Measurements from ENCODE around the gene AHNAK2. TPM values are rescaled to one million over a fixed set of nuclear protein-coding genes. Genes with fewer than 3 reads are reported as not detected.
"Not testable (repeated sequence)": the region's sequence is repeated elsewhere in the genome, so short reads cannot be mapped to it uniquely, and the experiment has no call there.

AHNAK2 gene
- 13.7 TPM for total RNA-seq
- long read RNA-seq, partial matches to known transcripts = 0 of 13 reads
- long read RNA-seq, other reads (novel, unspliced or antisense) = 13 of 13 reads

GRCh38 chr14:104977681-104978653, at the start of gene AHNAK2:
Gene AHNAK2 (minus strand): TSS chr14:104978374. CDS start chr14:104978237, 137 bp downstream.
- DNase-seq (peak; percentile 89), ATAC-seq (peak; percentile 76)
- H3K4me3 ChIP-seq = peak within 1 kb of the TSS; percentile 42
- intact Hi-C loops (cut with DNase I) = no loop called here
- H3K9me3 ChIP-seq = no peaks in the 10 kb centered on the region
- peaks cover 4% of the 10 kb centered on the region for H3K27me3 ChIP-seq
- peaks cover 49% of the 10 kb centered on the region for H3K4me1 ChIP-seq
- TF ChIP-seq CTCF (IDR thresholded peaks at IDR 0.05) = no peak
- H3K27ac ChIP-seq = no peak within 1 kb of the TSS
- H3K36me3 ChIP-seq = no peaks in the 10 kb centered on the region

- DNase-seq; H3K27ac ChIP-seq; intact Hi-C loops (cut with DNase I); H3K9me3 ChIP-seq; ATAC-seq; H3K4me3 ChIP-seq; H3K36me3 ChIP-seq; H3K27me3 ChIP-seq; H3K4me1 ChIP-seq: not testable (repeated sequence)
Measured at GRCh38 chr14:105027718-105028117, 49.5 kb upstream of the AHNAK2 start.

GRCh38 chr14:105026802-105027563, 48.8 kb upstream of the AHNAK2 start:
- H3K4me3 ChIP-seq = no peak overlapping the region
- H3K9me3 ChIP-seq = no peaks in the 10 kb centered on the region
- no peak overlapping the region for H3K27ac ChIP-seq
- DNase-seq (no peak), ATAC-seq (no peak)
- no peaks in the 10 kb centered on the region for H3K27me3 ChIP-seq
- peaks cover 6% of the 10 kb centered on the region for H3K4me1 ChIP-seq
- no peak for TF ChIP-seq CTCF (IDR thresholded peaks at IDR 0.05)
- no peaks in the 10 kb centered on the region for H3K36me3 ChIP-seq
- intact Hi-C loops (cut with DNase I) = no loop called here

- H3K4me3 ChIP-seq = no peak overlapping the region
- no peak for ATAC-seq
Measured at GRCh38 chr14:105026033-105026785, 48.0 kb upstream of the AHNAK2 start.

GRCh38 chr14:105025429-105025828, 47.3 kb upstream of the AHNAK2 start:
- DNase-seq = no peak
- Histone ChIP-seq H3K27ac (no peak overlapping the region), H3K27me3 (no peaks in the 10 kb centered on the region), H3K9me3 (no peaks in the 10 kb centered on the region), H3K4me1 (peaks cover 10% of the 10 kb centered on the region), H3K36me3 (no peaks in the 10 kb centered on the region), H3K4me3 (no peak overlapping the region)
- no peak for ATAC-seq
- TF ChIP-seq CTCF (IDR thresholded peaks at IDR 0.05) = no peak
- intact Hi-C loops (cut with DNase I) = no loop called here

More at GRCh38 chr14:105026033-105026785, 48.0 kb upstream of the AHNAK2 start:
- intact Hi-C loops (cut with DNase I) = no loop called here
- DNase-seq = no peak
- Histone ChIP-seq H3K36me3 (no peaks in the 10 kb centered on the region), H3K27me3 (no peaks in the 10 kb centered on the region), H3K27ac (peak overlapping the region; percentile 21), H3K9me3 (no peaks in the 10 kb centered on the region), H3K4me1 (peaks cover 10% of the 10 kb centered on the region)
- no peak for TF ChIP-seq CTCF (IDR thresholded peaks at IDR 0.05)
